Activated T-cell treated with anti-CD3 and anti-CD28 coated beads for 48 hours (primary cell): ENCODE measurements around the gene ALDH9A1.
A peak's percentile ranks its signal among the peaks of the same experiment; 100 is the strongest.
"Not testable (repeated sequence)": the region's sequence is repeated elsewhere in the genome, so short reads cannot be mapped to it uniquely, and the experiment has no call there.

Experiments
- DNase-seq: peaks from one replicate; pipeline ENCODE4 v3.0.0-alpha.2; 2020; ENCODE audit warnings: low read depth

ALDH9A1 gene

DNA sequence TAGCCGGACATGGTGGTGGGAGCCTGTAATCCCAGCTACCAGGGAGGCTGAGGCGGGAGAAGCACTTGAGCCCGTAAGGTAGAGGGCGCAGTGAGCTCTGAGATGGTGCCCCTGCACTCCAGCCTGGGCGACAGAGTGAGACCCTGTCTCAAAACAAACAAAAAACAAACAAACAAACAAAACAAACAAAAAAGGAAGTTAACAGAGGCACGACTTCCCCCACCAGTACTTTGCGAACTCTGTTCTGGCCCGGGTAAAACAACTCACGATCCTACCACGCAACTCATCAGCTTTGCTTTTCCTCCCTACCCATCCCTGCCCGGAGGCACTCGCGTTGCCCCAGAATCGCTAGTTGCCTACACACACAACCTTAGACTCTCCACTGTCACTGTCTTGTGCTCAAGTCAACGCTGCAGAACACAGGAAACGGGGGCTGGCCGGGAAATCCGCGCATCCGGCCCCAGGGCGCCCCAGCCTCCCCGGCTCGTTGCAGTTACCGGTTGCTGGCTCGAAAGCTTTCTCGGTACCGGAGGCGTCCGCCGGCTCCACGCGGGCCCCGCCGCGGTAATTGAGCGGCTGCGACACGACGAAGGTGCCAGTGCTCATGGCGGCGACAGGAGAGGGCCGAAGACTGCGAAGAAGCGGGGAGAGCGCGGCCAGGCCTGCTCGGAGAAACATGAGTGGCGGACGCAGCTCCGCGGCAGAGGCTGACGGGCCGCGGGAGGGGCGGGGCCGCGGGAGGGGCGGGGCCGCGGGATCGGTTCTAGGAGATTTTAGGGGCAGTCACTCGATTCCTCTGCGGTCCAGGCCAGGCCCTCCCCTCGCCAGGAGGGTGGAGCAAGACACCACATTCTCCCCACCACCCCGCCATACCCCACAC, at the start of gene ALDH9A1:
Gene ALDH9A1 (minus strand): TSS at position 682 of the 880 bp plus-strand sequence. CDS start 4 bp downstream, at position 678.
- peak; percentile 91 for DNase-seq

DNA sequence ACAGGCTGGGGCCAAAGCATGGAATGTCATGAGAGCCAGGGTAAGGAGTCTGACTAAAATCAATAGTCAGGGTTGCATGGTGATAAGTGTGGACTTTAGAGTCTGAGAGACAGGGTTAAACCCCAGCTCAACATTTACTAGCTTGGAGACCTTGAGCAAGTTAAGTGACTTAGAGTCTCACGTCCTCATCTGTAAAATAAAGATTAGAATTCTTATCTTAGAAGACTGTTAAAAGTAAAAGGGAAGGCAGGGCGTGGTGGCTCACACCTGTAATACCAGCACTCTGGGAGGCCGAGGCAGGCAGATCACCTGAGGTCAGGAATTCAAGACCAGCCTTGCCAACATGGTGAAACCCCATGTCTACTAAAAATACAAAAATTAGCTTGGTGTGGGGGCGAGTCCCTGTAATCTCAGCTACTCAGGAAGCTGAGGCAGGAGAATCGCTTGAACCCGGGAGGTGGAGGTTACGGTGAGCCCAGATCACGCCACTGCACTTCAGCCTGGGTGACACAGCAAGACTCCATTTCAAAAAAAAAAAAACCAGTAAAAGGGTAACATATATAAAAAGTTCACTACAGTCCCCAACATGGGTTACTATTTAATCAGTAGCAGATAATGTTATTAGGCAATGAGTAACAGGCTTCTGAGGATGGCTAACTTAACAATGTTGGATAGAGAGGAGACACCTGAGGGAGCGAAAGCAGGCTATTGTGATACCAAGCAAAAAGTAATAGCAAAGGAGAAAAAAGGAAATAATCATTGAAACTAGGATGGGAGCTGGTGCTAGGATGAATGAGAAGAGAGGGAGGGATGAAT, 49.5 kb upstream of the ALDH9A1 start:
- DNase-seq, result no peak

DNA sequence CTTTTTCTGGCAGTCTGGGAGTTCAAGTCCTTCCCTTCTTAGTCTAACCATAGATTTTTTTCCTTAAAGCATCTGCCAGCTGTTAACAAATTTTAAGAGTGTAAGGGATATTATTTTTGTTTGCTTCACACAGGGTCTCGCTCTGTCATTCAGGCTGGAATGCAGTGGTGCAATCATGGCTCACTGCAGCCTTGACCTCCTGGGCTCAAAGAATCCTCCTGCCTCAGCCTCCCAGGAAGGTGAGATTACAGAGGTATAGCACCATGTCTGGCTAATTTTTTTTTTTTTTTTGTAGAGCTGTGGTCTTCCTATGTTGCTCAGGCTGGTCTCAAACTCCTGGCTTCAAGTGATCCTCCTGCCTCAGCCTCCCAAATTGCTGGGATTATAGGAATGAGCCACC, 46.6 kb upstream of the ALDH9A1 start:
- not testable (repeated sequence) for DNase-seq

DNA sequence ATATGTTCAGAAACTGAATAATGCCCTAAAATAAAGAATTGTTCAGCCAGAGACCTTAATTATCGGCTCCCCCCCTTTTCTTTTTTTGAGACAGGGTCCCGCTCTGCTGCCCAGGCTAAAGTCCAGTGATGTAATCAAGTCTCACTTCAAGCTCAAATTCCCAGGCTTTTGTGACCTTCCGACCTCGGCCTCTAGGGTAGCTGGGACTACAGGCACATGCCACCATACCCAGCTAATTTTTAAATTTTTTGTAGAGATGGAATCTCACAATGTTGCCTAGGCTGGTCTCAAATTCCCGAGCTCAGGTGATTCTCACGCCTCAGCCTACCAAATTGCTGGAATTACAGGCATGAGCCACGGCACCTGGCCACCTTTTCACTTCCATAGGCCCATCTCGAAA, 43.8 kb upstream of the ALDH9A1 start:
- DNase-seq, result no peak

DNA sequence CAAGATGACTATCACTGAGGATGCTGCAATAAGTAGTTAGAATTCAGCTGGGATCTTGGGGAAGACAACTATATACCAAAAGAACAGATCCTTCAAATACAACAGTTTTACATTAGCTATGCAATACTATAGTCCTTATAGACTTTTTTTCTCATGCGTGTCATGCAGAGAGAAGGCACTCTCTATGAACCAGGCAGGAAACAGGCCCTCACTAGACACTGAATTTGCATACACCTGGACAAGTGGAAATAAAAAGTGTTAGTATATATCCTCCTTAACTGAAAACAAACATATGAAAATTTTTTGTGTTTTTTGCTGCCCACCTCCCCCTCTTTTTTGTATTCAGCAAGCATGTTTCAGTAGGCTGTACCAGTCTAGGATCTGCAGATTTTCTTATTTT, 40.4 kb upstream of the ALDH9A1 start:
- DNase-seq, result no peak

DNA sequence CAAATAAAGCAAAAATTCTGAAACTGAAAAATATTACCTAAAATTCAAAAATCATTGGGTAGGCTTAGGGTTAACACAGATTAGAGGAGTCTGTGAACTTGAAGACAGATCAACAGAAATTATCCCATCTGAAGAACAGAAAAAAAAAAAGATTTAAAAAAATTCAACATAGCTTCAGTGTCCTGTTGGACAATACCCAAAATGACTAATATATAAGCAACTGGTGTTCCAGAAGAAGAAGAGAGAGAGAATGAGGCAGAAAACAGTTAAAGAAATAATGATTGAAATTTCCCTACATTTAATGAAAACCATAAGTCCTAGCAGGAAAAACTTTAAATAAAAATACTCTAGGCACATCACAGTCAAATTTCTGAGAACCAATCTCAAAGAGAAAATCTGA, 38.8 kb upstream of the ALDH9A1 start:
- DNase-seq, result no peak

DNA sequence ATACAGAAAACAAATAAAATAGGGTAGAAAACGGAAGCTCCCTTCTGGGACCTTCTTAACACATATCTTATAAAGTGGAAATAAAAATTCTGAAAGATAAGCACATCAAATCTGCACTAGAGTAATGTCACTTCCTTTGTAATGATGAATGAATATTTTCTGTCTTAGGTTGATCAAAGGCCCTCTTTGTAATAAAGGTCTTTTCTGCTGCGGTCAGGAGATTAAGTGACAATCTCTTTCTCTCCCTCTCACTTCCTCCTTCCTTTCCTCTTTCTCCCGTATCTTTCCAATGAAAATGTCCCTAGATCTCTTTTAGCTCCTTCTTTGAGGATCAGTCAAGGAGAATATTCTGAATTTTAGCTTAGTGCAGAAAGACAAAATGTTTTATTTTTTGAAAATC, 36.5 kb upstream of the ALDH9A1 start:
- no peak for DNase-seq

DNA sequence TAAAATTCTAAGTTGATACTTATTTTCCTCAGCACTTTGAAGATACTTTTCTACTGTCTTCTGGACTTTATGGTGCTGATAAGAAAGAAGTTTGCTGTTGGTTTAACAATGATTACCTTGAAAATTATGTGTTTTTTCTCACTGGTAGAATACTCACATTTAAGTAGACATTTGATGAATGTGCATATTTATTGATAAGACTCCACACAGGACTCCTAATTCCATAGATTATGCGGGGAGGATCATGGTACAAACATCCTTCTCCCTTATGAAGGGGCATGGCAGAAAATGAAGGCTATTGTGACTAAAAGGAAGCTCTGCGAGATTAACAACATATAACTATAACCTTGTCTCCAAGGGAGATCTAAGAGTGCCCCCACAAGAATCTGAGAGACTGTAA, 28.5 kb upstream of the ALDH9A1 start:
- DNase-seq, result no peak

DNA sequence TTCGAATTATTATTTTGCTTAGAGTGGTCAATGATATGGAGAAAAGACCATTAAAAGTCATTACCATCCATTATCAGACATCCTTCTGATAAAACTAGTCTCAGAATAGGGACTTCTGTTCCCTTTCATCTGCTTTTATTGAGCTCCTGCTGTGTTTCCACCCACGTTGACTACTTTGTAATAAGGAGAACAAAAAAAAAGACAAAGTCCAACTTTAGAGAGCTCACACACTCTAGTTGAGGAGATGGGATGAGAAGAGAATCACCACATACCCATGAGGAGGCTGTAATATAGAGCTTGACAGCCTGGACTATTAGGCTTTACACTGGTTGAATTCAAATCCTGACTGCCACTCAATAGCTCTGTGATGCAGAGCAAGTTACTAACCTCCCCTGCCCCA, 27.8 kb upstream of the ALDH9A1 start:
- no peak for DNase-seq

DNA sequence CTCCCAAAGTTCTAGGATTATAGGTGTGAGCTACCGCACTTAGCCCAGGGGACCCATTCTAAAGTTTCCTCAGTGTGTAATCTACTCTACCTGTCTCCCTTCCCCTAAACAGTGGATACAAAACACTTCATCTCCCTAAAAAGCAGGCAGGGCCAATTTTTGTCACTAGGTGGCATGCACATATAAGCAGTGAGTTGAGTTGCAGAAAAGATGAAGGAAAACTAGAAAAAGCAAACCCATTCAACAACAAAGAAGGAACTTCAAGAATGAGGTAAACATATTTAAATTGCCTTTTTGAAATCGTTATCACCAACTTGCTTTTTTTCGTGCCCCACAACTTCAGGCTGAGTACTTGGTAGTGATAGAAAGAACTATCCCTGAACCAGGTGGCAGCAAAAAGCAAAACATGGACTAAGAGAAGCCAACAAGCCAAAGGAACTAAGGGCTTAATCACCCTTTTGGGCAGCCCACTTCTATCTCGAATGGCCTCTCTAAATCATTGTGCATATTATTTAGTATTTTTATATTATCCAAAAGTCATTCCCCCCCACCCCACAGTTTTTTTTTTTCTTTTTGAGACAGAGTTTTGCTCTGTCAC, 19.7 kb upstream of the ALDH9A1 start:
- no peak for DNase-seq

DNA sequence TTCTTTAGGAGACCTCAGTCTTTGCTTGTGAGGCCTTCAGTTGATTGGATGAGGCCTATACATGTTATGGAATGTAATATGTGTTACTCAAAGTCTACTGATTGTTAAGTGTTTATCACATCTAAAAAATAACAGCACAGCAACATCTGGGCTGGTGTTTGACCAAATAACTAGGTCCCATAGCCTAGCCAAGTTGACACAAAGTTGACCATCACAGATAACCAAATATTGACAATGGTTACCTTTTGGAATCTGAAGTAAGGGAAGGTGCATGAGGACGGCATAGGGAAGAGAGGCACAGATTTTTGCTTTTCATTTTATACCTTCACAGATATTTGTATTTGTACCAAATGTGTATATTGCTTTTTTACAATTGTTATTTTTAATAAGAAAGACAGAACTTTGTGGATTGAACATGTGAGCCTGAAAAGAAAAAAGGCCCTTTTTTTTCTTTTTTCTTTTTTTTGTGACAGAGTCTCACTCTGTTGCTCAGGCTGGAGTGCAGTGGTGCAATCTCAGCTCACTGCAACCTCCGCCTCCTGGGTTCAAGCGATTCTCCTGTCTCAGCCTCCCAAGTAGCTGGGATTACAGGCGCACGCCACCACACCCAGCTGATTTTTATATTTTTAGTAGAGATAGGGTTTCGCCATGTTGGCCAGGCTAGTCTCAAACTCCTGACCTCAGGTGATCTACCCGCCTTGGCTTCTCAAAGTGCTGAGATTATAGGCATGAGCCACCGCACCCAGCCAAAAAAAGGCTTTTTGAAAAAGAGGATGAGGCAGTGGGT, 18.1 kb upstream of the ALDH9A1 start:
- not testable (repeated sequence) for DNase-seq

DNA sequence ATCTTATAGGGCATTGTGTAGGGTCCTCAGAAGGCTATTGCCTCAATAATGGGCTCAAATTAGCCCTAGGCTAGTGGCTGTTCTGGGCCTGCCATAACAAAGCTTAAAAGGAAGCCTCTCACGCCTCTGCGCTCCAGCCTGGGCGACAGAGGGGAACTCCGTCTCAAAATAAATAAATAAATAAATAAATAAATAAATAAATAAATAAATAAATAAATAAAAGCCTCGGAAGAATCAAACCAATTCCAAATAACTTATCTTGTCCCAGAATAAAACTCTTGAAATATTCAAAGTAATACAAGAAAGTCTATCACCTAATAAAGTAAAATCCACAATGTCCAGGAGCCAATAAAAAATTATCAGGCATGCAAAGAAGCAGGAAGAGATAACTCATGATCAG, 14.4 kb upstream of the ALDH9A1 start:
- DNase-seq, result no peak

DNA sequence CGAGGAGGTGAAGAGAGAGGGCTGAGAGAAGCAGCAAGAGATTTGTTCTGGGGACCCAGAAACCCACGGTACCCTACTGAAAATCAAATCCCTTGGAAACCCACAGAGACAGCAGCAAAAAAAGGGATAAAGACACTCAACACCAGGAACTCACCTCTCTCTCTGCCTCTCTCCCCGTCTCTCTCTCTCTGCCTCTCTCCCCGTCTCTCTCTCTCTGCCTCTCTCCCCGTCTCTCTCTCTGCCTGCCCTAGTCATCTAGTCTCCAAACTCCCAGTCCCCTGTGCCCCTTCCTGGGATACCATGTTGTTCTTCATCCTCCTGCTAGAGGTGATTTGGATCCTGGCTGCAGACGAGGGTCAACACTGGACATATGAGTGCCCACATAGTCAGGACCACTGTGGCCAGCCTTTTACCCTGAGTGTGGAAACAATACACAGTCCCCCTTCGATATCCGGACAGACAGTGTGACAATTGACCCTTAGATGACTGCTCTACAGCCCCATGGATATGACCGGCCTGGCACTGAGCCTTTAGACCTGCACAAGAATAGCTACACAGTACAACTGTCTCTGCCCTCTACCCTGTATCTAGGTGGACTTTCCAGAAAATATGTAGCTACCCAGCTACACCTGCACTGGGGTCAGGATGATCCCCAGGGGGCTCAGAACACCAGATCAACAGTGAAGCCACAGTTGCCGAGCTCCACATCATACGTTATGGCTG, 9.8 kb upstream of the ALDH9A1 start:
- no peak for DNase-seq

DNA sequence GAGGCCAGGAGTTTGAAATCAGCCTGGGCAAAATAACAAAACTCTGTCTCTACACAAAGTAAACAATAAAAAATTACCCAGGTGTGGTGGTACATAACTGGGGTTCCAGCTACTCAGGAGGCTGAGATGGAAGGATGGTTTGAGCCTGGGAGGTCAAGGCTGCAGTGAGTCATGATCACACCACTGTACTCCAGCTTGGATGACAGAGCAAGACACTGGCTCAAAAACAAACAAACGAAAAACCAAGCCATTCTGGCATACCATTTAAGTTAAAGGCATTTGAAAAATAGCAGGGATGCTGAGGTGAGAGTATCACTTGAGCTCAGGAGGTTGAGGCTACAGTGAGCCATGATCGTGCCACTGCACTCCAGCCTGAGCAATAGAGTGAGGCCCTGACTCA, 5.3 kb upstream of the ALDH9A1 start:
- DNase-seq, result no peak

DNA sequence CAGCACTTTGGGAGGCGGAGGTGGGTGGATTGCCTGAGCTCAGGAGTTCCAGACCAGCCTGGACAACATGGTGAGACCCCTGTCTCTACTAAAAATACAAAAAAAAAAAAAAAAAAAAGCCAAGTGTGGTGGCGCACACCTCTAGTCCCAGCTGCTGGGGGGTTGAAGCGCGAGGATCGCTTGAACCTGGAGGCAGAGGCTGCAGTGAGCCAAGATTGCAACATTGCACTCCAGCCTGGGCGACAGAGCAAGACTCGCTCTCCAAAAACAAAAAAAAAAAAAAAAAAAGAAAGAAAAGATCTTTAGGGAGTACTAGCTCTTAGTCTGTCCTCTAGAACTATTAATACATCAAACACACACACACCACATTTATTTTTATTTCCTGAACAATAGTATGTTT, 3.6 kb upstream of the ALDH9A1 start:
- DNase-seq, result not testable (repeated sequence)

DNA sequence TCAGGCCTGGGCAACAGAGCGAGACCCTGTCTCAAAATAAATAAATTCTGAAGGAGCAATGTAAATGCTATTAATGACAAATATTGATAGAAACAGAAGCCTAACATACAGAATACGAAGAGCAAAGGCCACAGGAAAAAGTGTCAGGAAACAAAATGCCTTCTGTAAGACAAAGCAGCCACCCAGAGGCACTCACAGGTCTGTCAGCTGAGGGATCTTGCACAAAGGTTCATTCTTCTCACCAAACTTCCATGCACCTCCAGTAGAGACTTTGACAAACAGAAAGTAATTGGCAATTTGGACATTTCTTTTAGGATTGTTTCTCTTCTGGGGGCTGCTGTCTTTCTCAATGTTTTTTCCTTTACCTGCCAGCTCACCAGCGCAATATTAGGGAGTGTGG, 1.2 kb upstream of the ALDH9A1 start:
- DNase-seq, result no peak

DNA sequence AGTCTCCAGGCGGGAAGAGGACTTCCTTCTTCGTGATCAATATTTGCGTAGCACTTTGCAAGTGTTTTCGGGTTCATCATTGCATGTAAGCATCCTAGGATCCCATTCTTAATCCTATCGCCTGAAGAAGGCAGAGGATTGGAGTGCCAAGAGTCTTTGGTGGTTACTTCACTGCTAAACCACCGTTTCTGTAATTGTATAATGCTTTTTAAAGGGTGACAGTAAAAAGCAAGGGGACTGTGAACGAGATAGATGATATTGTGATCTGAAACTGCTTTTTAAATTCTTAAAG, 345 bp upstream of the ALDH9A1 start:
- DNase-seq, result no peak

DNA sequence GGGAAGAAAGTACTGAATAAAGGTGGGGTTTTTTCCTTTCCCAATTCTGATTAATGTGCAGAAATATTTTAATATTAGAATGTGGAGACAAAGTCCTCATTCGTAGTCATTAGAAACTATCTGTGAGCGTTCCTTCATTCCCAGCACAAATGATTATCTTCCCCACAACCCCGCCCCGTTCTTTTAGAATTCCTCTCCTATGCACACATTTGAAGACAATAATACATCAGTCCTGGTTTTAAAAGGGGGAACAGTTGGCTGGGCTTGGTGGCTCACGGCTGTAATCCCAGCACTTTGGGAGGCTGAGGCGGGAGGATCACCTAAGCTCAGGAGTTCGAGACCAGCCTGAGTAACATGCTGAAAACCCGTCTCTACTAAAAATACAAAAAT, 876 bp downstream of the ALDH9A1 start:
- DNase-seq, result no peak

DNA sequence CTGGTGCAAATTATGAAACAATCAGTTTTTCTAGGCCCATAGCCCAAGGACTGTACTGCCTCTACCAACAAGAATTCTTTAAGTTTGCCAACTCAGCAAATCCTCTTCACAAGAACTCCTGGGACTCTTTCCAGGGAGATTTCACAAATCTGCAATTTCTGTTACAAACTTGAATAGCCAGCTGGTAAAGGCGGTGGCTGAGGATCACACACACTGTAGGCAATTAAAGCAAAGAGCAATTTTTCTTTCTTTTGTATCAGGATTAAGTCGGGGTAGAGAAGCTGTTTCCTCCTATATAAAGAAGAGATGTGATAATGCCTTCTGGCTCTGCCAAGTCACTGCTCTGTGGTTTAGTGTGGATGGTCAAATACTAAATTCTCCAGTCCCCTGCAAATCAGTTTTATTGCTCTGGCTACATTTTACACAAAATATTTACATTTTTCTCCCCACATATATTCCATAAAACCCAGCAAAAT, 1.7 kb downstream of the ALDH9A1 start:
- no peak for DNase-seq

DNA sequence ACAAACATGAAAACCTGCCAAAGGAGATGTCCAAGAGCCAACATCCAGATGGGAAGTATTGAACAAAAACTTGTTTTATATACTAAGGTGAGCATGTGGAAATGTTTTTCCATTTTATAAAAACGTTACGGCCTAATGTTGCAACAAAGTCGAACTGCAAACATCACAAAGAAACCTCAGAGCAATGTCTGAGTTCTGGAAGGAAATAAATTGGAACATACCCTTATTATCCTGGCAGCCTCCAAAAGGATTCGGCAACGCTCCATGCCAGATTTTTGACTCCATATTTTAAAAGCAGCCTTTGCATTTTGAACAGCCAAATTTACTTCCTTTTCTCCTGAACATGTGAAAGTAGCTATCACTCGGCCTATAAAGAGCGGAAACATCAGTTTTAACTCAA, 3.3 kb downstream of the ALDH9A1 start:
- DNase-seq, result no peak

DNA sequence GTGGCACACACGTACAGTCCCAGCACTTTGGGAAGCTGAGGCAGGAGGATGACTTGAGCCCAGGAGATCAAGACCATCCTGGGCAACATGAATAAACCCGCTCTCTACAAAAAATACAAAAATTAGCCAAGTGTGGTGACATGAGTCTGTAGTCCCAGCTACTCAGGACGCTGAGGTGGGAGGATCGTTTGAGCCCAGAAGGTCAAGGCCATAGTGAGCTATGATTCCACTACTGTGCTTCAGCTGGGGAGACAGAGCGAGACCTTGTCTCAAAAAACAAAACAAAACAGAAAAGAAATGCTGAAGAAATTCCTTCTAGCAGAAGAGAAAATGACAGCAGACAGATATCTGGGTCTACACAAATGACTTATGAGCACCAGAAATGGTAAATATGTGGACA, 10.3 kb downstream of the ALDH9A1 start:
- no peak for DNase-seq
